Urothelium cell line (cell line): Measurements from ENCODE around the gene ARRDC5.
"Not testable (repeated sequence)": the region's sequence is repeated elsewhere in the genome, so short reads cannot be mapped to it uniquely, and the experiment has no call there.

Source experiments
- DNase-seq: peaks from one replicate; pipeline ENCODE4 v3.0.0; 2011; ENCODE audit warnings: low spot score, mixed read lengths
- FAIRE-seq: peaks from 2 replicates; lab custom pipeline; 2011; peaks lifted over from hg19 to GRCh38; lab: Jason Lieb, UNC

ARRDC5 gene

DNA sequence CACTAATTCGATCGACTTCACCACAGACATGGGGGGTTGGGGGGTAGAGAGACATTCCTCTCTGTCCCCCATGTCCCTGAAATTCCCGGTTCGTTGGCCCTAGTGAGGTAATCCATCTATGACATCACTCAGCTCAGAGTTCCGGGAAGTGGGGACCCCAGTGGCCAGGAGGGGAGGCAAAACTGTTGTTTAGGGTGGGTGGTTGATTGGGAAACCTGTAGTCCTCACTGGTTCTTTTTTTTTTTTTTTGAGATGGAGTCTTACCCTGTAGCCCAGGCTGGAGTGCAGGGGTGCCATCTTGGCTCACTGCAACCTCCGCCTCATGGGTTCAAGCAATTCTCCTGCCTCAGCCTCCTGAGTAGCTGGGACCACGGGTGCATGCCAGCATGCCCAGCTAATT, at the start of gene ARRDC5:
Gene ARRDC5 (minus strand): TSS at position 101 of the 400 bp plus-strand sequence. CDS start 71 bp downstream, at position 30.
- DNase-seq = no peak
- FAIRE-seq = no peak

DNA sequence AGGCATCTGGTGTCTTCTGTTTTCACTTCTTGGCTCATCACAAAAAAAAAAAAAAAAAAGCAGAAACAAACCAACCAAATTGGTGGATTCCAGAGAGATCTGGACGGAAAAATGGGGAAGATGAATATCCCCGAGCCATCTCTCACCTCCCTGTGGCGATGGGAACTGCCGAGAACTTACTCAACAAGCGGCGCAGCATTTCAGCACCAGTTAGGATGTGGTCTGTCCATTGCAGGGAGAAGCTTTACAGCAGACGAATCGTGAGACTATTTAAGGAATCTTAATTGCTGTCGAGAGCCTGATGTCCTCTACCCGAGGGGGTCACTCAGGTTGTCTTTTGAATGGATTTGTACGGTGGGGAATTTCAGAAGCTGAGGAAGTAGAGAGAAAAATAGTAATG, 49.0 kb upstream of the ARRDC5 start:
- FAIRE-seq (no peak), DNase-seq (no peak)

DNA sequence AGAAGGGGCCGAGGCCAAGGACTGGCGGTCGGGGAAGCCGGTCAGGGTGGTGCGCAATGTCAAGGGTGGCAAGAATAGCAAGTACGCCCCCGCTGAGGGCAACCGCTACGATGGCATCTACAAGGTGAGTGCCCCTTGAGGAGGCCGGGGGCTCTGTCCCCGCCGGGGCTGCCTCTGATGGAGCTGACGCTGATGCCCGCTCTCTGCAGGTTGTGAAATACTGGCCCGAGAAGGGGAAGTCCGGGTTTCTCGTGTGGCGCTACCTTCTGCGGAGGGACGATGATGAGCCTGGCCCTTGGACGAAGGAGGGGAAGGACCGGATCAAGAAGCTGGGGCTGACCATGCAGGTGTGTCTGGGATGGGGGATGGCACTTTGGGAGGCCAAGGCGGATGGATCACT, 48.0 kb upstream of the ARRDC5 start:
- peak; percentile 70 for FAIRE-seq
- DNase-seq = not testable (repeated sequence)

DNA sequence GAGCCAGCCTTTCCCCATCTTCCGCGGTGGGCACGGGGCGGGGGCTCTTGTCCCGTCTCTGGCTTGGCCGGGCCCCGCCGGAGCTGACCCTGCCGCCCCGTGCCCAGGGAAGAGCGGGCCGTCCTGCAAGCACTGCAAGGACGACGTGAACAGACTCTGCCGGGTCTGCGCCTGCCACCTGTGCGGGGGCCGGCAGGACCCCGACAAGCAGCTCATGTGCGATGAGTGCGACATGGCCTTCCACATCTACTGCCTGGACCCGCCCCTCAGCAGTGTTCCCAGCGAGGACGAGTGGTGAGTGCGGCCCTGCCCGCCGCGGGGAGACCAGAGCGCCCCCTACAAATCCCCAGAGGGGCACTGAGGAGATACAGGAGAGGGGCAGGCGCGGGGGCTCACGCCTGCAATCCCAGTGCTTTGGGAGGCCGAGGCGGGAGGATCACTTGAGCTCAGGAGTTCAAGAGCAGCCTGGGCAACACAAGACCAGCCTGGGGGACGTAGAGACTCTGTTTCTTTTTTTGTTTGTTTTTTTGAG, 39.0 kb upstream of the ARRDC5 start:
- not testable (repeated sequence) for DNase-seq, FAIRE-seq

DNA sequence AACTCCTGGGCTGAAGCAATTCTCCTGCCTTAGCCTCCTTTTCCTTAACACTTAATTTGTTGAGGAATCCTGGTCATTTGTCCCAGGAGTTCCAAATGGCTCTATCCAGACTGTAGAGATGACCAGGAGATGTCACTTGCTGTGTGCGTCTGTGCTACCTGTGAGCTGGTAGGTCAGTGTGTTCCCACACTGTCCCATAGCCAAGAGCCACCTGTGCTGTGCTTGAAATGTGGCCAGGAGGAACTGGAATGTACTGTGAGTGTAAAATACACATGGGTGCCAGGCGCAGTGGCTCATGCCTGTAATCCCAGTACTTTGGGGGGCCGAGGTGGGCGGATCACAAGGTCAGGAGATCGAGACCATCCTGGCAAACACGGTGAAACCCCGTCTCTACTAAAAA, 36.8 kb upstream of the ARRDC5 start:
- no peak for FAIRE-seq

DNA sequence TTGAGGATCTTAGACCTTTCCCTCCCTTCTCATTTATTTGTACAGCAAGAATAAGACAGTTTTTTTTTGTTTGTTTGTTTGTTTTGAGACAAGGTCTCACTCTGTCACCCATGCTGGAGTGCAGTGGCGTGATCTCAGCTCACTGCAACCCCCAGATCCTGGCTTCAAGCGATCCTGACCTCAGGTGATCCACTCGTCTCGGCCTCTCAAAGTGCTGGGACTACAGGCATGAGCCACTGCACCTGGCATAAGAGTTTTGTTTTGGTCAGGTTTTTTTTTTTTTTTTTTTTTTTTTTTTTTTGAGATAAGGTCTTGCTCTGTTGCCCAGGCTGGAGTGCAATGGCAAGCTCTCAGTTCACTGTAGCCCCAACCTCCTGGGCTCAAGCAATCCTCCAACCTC, 35.8 kb upstream of the ARRDC5 start:
- not testable (repeated sequence) for FAIRE-seq

More for the DNA sequence above, 36.8 kb upstream of the ARRDC5 start:
- no peak for DNase-seq

DNA sequence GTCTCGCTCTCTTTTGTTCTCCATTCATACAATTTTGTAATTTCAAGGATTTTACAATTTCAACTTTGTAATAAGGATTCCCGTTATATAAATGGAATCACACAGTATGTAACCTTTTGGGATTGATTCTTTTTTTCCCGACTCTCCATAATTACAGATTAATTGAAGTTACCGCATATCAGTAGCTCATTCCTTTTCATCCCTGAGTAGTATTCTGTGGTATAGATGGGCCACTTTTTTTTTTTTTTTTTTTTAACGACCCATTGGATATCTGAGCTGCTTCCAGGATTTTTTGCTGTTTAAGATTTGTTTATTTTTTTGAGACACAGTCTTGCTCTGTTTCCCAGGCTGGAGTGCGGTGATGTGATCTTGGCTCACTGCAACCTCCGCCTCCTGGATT, 34.4 kb upstream of the ARRDC5 start:
- DNase-seq (no peak), FAIRE-seq (no peak)

More for the DNA sequence above, 35.8 kb upstream of the ARRDC5 start:
- DNase-seq = not testable (repeated sequence)

DNA sequence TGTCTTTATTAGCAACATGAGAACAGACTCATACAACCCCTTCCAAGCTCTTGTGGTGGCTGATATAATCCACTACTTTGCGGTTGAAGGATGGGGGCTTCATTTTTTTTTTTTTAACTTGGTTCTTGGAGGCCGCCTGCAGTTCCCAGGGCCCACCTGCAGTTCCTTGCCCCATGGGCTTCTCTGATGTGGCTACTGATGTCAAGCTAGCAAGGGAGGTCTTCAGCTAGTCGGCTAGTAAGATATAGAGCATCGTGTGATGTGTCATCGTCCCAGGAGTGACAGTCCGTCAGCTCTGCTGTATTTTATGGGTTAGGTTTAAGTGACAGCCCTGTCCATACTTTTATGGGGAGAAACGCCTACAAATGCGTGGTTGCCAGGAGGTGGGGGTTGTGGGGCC, 32.7 kb upstream of the ARRDC5 start:
- no peak for FAIRE-seq
- DNase-seq = no peak

DNA sequence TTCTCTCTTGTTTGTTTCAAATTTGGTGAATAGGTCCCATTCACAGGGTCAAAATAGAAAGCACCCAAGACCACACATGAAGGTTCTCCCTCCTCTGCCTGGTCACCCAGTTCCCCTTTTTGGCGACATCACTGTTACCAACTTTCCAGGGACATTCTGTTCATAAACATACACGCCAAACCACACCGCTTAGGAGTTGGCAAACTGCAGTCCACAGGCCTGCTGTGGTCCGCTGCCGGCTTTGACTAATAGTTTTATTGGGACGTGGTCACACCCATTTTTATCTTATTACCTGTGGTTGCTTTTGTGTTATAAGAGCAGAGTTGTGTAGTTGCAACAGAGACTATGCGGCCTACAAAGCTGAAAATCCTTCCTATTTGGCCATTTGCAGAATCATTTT, 30.8 kb upstream of the ARRDC5 start:
- no peak for DNase-seq
- FAIRE-seq = no peak

DNA sequence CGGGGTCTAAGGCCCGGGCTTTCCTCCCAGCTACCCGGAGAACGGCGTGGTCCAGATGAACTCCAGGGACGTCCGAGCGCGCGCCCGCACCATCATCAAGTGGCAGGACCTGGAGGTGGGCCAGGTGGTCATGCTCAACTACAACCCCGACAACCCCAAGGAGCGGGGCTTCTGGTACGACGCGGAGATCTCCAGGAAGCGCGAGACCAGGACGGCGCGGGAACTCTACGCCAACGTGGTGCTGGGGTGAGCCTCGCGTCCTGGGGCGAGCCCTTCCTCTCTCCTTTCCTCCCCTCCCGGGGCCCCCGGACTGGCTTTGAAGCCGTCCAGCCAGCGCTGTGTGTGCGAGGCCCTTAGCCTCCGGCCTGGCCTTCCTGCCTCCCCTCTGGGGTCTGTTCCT, 30.0 kb upstream of the ARRDC5 start:
- no peak for FAIRE-seq

DNA sequence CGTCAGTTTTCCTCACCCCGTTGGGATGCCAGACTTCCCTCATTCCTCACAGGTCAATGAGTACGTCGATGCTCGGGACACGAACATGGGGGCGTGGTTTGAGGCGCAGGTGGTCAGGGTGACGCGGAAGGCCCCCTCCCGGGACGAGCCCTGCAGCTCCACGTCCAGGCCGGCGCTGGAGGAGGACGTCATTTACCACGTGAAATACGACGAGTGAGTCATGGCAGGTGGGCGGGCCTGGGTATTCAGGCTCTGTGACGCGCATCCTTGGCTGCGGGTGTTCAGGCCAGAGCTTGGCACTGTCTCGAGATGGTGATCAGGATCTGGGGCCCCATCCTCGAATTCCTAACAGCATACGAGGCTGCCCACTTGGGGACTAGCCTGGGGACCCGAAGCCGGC, 28.0 kb upstream of the ARRDC5 start:
- no peak for FAIRE-seq
- DNase-seq = no peak

More for the DNA sequence above, 30.0 kb upstream of the ARRDC5 start:
- DNase-seq = no peak

DNA sequence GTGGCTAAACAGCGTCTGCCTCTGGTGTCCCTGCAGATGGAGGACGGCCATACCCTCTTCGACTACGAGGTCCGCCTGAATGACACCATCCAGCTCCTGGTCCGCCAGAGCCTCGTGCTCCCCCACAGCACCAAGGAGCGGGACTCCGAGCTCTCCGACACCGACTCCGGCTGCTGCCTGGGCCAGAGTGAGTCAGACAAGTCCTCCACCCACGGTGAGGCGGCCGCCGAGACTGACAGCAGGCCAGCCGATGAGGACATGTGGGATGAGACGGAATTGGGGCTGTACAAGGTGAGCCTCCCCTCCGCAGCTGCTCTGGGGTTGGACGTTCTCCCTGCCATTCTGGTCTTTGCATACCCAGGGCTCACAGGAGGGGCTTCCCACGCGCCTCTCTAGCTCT, 26.5 kb upstream of the ARRDC5 start:
- no peak for FAIRE-seq
- no peak for DNase-seq

DNA sequence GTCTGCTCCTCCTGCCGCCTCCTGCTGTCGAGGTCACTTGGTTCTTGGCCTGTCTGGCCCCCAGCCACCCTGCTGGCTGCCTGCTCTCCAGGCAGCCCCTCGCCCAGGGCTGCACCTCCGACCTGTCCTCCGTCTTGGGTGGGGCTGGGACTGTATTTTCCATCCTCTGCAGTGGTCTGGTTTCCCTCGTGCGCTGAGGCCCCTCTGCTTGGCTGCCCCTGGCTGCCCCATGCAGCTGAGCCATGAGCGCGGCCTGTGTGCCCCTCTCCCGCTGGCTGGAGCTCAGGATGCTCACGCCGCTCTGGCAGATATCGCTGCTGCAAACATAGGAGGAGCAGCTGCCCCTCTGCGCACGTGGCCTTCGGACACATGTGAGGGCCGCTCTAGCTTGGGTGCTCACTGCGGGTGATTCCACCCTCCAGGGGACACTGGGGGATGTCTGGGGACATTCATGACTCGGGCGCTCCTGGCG, 20.6 kb upstream of the ARRDC5 start:
- DNase-seq (no peak), FAIRE-seq (no peak)

DNA sequence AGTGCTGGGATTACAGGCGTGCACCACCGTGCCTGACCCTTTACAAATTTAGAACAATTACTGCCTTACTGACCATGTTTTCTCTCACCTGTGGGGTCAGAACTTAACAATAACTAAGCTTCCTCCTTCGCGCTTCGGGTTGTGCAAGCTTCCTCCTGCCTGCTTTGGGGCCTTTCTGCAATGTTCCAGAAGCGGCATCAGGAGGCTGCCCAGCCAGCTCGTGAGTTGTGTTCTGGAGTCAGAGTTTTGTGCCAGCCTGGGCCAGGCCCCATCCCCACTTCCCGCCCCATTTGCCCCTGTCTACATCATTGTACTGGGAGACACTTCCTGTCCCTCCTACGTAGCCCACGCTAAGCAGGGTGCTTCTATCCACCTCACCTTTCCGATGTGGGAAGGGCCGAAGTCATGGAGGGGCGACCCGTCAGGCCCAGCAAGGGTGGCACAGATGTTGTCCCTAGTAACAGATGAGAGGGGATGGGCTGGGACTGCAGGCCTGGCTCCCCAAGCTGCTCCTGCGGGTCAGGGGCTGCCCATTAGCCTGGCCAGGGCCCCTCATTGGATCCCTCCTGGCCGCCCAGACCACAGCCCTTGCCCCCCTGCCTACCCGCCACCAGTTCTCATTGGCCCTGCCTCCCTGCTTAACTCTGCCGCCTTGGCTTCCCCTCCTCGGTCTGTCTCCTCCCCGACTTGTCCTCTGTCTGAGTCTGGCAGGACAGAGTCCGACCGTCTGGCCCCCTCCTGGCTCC, 20.0 kb upstream of the ARRDC5 start:
- no peak for FAIRE-seq
- DNase-seq = no peak

DNA sequence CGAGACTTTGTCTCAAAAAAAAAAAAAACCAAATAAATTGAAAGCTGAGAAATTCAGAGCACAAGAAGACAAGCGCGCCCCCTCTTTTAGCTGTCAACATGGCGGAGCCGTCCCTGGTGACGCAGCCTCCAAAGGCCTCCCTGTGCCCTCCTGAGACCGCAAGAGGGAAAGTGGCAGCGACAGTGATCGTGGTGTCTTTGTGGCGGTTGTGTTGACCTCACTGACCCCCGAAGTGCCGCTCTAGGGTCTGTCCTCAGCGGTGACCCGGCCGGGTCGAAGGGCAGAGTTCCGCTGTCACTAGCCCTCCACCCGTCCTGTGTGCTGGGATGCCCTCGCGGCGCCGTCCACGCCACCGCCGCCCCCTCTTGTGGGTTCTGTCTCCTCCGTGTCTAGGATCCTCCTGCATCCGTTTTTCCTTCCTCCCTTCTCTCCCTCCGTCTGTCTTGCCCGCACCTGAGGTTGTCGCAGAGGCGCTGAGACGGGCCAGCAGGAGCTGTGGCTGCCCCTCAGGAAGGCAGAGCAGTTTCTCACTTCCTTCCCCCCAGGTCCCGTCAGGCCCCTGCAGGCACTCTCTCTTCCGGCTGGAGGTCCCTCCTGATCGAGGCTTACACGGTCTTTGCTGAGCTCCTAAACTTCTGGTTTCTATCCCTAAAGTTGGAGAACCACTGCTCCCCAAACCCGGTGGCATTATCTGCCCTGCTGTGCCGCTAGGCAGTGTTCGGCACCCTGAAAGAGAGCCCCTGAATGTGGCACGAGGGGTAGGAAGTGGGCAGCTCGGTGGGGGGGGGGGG, 13.8 kb upstream of the ARRDC5 start:
- no peak for DNase-seq
- no peak for FAIRE-seq

DNA sequence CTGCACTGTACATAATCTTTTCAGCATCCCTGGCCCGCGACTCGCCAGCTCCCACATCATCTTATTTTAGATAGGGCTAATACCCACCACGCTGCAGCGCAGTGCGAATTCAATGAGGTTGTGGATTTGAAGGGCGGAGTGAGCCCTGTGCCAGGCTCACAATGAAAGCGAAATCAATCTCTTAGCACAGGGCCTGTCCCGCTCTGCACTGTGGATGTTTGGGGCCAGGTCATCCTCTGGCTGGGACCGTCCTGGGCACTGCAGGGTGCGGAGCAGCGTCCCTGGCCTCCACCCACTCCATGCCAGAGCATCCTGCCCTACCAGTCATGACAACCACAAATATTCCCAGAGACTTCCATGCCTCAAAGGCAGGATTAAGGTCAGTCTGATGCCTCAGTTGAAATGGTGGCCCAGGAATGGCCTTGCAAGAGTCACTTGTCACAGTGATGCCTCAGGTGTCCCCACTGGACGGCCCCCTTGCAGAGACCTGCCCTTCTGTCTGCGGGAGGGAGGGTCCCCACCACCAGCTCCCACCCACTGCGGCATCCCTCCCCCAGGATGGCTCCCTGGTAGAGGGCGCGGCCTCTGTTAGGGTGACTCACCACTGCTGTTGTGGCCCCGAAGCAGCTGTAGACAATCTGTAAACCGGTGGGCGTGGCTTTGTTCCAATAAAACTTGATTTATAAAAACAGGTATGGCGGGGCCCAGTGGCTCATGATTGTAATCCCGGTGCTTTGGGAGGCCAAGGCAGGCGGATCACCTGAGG, 12.2 kb upstream of the ARRDC5 start:
- FAIRE-seq = no peak

DNA sequence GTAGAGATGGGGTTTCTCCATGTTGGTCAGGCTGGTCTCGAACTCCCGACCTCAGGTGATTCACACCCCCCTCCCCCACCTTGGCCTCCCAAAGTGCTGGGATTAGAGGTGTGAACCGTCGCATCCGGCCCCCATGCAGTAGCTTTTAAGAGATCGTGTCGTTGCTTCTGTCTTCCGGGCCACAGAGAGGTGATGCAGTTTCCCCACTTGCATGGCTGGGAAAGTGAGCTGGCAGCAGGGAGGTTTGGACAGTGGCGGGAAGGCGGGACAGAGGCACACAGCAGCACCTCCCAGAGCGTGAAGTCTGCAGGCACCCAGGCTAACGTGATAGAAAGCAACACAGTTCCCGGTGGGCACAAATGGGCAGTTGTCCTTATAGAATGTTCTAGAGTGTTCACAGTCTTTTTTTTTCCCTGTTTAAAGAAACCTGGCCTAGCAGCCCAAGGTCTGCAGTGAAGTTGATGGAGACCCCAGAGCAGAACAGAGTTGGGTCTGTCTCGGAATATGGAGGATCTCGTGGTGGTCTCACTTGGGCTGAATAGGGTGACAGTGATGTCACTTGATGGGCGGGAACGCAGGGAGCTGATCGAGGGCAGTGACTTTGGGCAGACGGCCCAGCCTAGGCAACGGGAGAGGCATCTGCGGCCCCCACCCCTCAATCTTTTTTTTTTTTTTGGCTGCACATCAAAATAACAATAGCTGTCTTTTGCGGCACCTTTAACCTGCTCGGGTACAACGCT, 11.5 kb upstream of the ARRDC5 start:
- FAIRE-seq = no peak

More for the DNA sequence above, 12.2 kb upstream of the ARRDC5 start:
- peak; percentile 81 for DNase-seq

DNA sequence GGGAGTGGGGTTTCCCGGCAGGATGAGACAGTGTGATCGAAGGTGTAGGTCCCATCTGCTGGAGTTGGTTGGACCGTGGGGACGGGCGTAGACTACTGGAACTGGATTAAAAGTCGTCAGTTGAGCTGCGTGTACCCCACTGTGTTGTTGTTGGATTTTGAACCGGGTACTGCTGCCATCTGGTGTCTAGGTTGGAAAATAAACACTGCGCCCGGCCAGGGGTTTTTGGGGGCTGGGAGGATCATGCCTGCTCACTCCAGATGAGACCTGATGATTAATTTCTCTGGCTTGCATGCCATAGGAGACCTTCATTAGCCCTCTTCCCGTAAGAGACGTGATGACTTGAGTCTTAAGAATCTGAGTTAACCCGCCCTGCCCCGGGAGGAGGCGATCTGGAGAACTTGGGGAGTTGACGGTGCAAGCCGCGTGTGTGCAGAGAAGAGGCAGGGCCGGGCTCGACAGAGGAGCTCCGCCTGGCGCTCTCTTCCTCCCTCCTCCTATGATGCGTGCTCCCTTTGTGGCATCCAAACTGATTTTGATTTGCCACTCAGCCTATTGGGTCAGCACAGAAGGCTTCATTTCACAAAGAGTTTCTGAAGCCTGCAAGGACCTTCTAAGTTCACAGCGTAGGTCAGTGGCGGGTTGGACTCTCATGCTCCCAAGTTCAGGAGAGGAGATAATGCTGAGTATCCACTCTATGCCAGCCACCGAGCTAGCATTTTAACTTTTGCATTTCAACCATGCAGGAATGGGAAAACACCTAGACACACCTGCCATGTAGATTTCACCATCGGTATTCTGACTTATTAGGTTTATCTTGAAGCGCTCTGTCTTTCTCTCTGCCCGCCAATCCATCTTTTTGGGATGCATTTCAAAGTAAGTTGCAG, 9.3 kb upstream of the ARRDC5 start:
- DNase-seq = peak; percentile 82
- FAIRE-seq = peak; percentile 68

More for the DNA sequence above, 11.5 kb upstream of the ARRDC5 start:
- DNase-seq = no peak

DNA sequence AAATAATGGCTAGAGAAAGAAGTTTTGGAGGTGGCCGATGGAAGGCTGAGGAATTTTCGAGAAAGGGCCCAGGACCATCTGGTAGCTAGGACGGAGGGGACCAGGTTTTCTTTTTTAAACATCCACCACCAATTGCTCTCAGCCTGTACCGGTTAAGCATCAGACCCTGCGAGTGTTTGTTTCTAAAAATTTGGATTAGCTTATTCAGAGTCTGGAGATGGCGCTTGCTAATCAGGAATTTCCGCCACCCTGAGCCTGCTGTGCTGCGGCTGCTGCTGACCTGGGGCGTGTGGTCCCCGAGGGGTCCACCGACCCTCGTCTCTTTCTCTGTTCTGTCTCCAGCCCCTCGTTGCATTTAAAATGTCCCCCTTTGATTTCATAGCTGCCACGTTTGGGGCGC, 8.6 kb upstream of the ARRDC5 start:
- DNase-seq (no peak), FAIRE-seq (no peak)
